Karpas-422 (cell line): Measurements from ENCODE around the gene BCAP29. TPM values are rescaled to one million over a fixed set of nuclear protein-coding genes. Genes with fewer than 3 reads are reported as not detected.

Experiments
- DNase-seq: peaks from one replicate; pipeline ENCODE4 v3.0.0-alpha.2; 2015
- H2AFZ ChIP-seq: fragments of 200-600 bp; sonication (generic); 2 replicates; pipeline ENCODE4 v1.6.1; 2014; ENCODE audit warnings: antibody characterized with exemption, low read length, mixed read lengths
- H3K27ac ChIP-seq: fragments of 200-600 bp; sonication (generic); 2 replicates; pipeline ENCODE4 v1.5.1; 2014; ENCODE audit warnings: mild to moderate bottlenecking, low read length, moderate library complexity
- H3K27me3 ChIP-seq: fragments of 200-600 bp; sonication (generic); 2 replicates; pipeline ENCODE4 v1.6.1; 2014; ENCODE audit warnings: low read length, mixed read lengths
- H3K36me3 ChIP-seq: fragments of 200-600 bp; sonication (generic); 2 replicates; pipeline ENCODE4 v1.6.1; 2014; ENCODE audit warnings: low read length, mixed read lengths; ENCODE audit not compliant: insufficient read depth
- H3K4me1 ChIP-seq: fragments of 200-600 bp; sonication (generic); 2 replicates; pipeline ENCODE4 v1.6.1; 2014; ENCODE audit warnings: mild to moderate bottlenecking, low read length, mixed read lengths
- H3K4me2 ChIP-seq: fragments of 200-600 bp; sonication (generic); 2 replicates; pipeline ENCODE4 v1.6.1; 2014; ENCODE audit warnings: low read length, low read depth, mild to moderate bottlenecking; ENCODE audit not compliant: poor library complexity, severe bottlenecking
- H3K4me3 ChIP-seq: fragments of 200-600 bp; sonication (generic); 2 replicates; pipeline ENCODE4 v1.5.1; 2014; ENCODE audit warnings: mild to moderate bottlenecking, antibody characterized with exemption, low read length, mixed read lengths
- H3K79me2 ChIP-seq: fragments of 200-600 bp; sonication (generic); 2 replicates; pipeline ENCODE4 v1.6.1; 2014; ENCODE audit warnings: mild to moderate bottlenecking, low read length, mixed read lengths
- H3K9ac ChIP-seq: fragments of 200-600 bp; sonication (generic); 2 replicates; pipeline ENCODE4 v1.6.0; 2014; ENCODE audit warnings: low read length
- H3K9me2 ChIP-seq: fragments of 200-600 bp; sonication (generic), shearing (Covaris generic); replicated peaks from 2 replicates; pipeline ENCODE4 v1.6.0; 2014; ENCODE audit warnings: mild to moderate bottlenecking, low read length, moderate library complexity; ENCODE audit not compliant: insufficient read depth
- H3K9me3 ChIP-seq: fragments of 300-700, 200-600 bp; sonication (generic); 2 replicates; pipeline ENCODE4 v1.6.1; 2014; ENCODE audit warnings: low read length, mixed read lengths
- H4K20me1 ChIP-seq: fragments of 200-600 bp; sonication (generic); 2 replicates; pipeline ENCODE4 v1.6.1; 2014; ENCODE audit warnings: mild to moderate bottlenecking, antibody characterized with exemption, low read length, low read depth; ENCODE audit not compliant: insufficient read depth
- total RNA-seq: library from RNA; depleted of rRNA; stranded (reverse); fragments of >200 nt; shearing (Covaris generic); gene quantifications from 2 replicates; pipeline ENCODE4 v1.2.3, GENCODE V29; 2014; ENCODE audit warnings: low replicate concordance

Gene BCAP29
- total RNA-seq, 1 experiment from 2014 or later: 116 TPM

DNA sequence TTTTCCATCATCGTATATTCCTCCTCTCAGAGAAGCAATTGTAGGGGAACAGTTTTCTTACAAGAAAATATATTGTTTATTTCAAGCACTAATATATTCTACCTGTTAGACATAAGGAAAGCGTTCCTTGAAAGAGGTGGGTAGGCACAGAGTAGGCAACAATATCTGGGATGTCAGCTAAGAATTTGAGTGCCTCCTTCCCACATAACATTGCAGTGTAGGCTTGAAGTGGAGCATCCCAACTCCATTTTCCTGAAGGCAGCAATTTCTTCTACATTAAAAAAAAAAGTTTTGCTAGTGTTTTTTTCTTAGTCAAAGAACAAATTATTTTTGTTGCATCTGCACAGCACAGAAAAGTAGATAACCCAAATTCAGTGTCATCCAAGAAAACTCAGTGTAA lies 20.8 kb downstream of the BCAP29 start:
- Histone ChIP-seq H3K36me3 (peaks cover 30% of the 10 kb centered on the region), H3K4me1 (no peaks in the 10 kb centered on the region), H3K9me2 (no peaks in the 10 kb centered on the region), H3K9ac (no peak overlapping the region), H3K79me2 (no peaks in the 10 kb centered on the region), H4K20me1 (no peaks in the 10 kb centered on the region), H3K4me3 (no peak overlapping the region), H2AFZ (no peak overlapping the region), H3K4me2 (no peak overlapping the region), H3K9me3 (no peaks in the 10 kb centered on the region), H3K27me3 (no peaks in the 10 kb centered on the region), H3K27ac (no peak overlapping the region)
- DNase-seq: no peak

DNA sequence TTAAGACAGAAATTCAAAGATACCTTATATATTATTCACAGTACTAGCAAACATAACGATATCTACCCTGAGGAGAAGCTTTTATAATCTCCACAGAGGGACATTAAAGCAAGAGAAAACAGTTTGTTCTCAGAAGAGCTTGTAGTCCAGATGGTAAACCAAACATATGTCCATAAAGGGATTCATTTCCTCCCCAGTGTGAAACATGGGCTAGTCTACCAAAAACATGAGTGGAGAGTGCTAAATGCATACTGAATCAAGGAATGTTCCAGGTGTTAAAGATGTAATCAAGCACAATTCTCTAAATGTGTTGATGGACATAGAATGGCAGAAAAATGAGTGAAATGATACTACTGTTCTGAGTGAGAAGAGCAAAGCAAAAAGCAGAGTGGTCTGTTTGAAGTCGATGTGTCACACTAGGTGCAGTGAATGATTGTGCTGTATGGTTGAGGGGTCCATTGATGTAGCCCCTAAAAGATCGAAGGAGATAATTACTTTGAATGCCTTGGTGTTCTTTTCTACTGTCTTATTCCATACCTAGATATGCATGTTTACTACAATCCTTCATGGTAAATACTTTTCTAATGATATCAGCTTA lies 25.3 kb downstream of the BCAP29 start:
- Histone ChIP-seq H3K27me3 (no peaks in the 10 kb centered on the region), H3K27ac (no peak overlapping the region), H3K79me2 (peaks cover 3% of the 10 kb centered on the region; the same call in 1 of the 2 replicates), H3K9me3 (no peaks in the 10 kb centered on the region), H3K4me1 (no peaks in the 10 kb centered on the region), H3K4me2 (no peak overlapping the region), H3K9me2 (no peaks in the 10 kb centered on the region), H3K9ac (no peak overlapping the region), H2AFZ (no peak overlapping the region), H3K4me3 (no peak overlapping the region), H4K20me1 (no peaks in the 10 kb centered on the region), H3K36me3 (peaks cover 29% of the 10 kb centered on the region; the same call in 1 of the 2 replicates)
- DNase-seq: no peak

DNA sequence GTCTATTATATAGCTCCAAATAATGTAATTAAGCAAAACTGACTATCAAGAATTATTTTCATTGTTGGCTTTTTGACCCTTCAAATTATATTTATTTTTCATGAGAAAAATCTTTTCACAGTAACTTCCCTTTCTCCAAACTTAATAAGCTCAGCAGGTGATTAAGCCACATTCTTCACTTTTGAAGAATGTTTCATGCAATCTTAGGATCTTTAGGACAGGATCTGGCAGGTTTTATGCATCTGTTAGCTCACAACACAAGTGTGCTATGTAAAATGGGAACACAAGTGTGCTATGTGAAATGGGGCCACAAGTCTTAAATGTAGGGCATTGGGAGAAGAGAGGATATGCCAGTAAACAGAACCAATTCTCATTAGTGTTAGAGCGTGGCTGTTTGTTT lies 26.3 kb downstream of the BCAP29 start:
- no peak overlapping the region for H3K4me3 ChIP-seq
- H3K9me2 ChIP-seq: no peaks in the 10 kb centered on the region
- H4K20me1 ChIP-seq: no peaks in the 10 kb centered on the region
- H3K36me3 ChIP-seq: peaks cover 19% of the 10 kb centered on the region; the same call in 1 of the 2 replicates
- no peaks in the 10 kb centered on the region for H3K9me3 ChIP-seq
- peaks cover 3% of the 10 kb centered on the region; the same call in 1 of the 2 replicates for H3K79me2 ChIP-seq
- no peak overlapping the region for H3K4me2 ChIP-seq
- H3K9ac ChIP-seq: no peak overlapping the region
- H2AFZ ChIP-seq: no peak overlapping the region
- H3K4me1 ChIP-seq: no peaks in the 10 kb centered on the region
- DNase-seq: no peak
- no peaks in the 10 kb centered on the region for H3K27me3 ChIP-seq
- H3K27ac ChIP-seq: no peak overlapping the region

DNA sequence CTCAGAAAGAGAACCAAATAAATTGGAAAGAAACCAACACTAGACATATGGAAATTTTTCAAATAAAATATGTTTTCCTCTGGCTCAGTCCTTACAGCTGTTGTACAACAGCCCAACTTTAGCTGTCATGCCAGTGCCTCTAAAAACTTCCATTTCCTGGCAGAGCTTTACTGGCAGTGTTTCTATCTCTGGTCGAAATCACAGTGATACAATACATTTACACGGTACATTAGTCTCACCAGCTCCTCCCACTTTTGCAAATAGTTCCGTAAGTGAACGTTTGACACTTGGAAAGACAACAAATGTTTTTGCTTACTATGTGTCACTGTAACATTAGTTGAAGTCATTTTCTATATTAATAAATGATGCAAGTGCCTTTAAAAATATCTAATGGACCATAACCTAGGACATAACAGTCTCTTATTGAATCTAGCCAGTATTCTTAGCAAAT lies 29.8 kb downstream of the BCAP29 start:
- no peak for DNase-seq
- no peaks in the 10 kb centered on the region for H3K9me2 ChIP-seq
- no peaks in the 10 kb centered on the region for H4K20me1 ChIP-seq
- no peaks in the 10 kb centered on the region for H3K27me3 ChIP-seq
- no peak overlapping the region for H2AFZ ChIP-seq
- H3K27ac ChIP-seq: no peak overlapping the region
- H3K79me2 ChIP-seq: peaks cover 3% of the 10 kb centered on the region; the same call in 1 of the 2 replicates
- peaks cover 20% of the 10 kb centered on the region; the same call in 1 of the 2 replicates for H3K36me3 ChIP-seq
- H3K4me1 ChIP-seq: no peaks in the 10 kb centered on the region
- H3K4me3 ChIP-seq: no peak overlapping the region
- no peak overlapping the region for H3K4me2 ChIP-seq
- no peak overlapping the region for H3K9ac ChIP-seq
- no peaks in the 10 kb centered on the region for H3K9me3 ChIP-seq

DNA sequence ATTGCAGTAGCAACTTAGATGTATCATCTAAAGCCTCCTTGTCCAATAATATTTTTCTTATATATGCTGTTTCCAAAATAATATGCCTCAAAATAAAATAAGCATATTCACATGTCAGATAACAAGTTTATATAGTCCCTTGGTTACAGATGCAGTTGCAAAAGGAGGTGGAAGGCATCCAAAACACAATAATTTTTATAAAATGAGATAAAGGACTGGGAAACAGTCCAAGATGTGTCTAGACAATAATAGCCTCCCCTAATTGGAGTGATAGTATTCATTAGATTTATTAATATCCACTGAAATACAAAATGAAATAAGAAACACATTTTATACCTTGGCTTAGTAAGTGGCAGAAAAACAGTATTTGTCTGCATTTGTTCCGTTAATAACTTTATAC lies 30.3 kb downstream of the BCAP29 start:
- no peak overlapping the region for H2AFZ ChIP-seq
- H3K9me3 ChIP-seq: no peaks in the 10 kb centered on the region
- no peak overlapping the region for H3K4me3 ChIP-seq
- no peak overlapping the region for H3K27ac ChIP-seq
- no peaks in the 10 kb centered on the region for H3K27me3 ChIP-seq
- peaks cover 3% of the 10 kb centered on the region; the same call in 1 of the 2 replicates for H3K79me2 ChIP-seq
- H4K20me1 ChIP-seq: no peaks in the 10 kb centered on the region
- no peaks in the 10 kb centered on the region for H3K4me1 ChIP-seq
- no peaks in the 10 kb centered on the region for H3K9me2 ChIP-seq
- H3K9ac ChIP-seq: no peak overlapping the region
- DNase-seq: no peak
- H3K36me3 ChIP-seq: peaks cover 23% of the 10 kb centered on the region; the same call in 1 of the 2 replicates
- H3K4me2 ChIP-seq: no peak overlapping the region

DNA sequence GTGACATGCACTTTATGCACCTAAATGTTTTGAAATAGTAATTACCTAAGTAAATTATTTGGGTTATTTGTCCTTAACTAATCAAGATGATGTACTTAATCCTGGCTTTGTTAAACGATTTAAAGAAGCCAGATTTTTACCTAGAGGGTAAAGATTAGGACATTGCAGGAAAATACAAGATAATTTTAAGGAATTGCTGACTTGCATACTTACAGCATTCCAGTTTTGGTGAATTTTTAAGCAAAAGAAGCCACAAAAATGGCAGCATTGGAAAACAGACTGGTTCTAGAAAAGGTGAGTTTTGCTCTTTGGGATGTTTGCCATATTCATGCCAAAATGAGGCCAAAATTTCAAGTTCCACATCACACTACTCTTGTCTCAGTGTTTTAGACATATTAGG lies 33.4 kb downstream of the BCAP29 start:
- no peak for DNase-seq
- H3K4me2 ChIP-seq: no peak overlapping the region

DNA sequence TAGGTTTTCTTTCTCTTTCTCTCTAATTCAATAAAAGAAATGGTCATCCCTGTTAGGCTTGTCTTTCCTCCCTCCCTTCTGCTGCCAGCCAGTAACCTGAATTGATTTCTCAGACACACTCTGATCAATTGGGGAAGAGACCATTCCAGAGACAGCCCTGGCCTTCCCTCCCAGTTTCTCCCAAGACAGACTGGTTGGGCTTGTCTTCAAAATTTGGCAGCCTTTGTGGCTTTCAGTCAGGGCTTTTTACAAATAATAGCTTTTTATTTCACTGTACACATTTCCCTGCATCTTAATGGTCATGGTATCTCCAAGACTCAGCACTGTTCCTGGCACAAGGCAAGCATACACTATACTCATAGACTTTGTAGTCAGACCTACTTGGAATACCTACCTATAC lies 33.9 kb downstream of the BCAP29 start:
- Histone ChIP-seq H2AFZ (no peak overlapping the region), H4K20me1 (no peaks in the 10 kb centered on the region), H3K9me3 (no peaks in the 10 kb centered on the region), H3K36me3 (peaks cover 28% of the 10 kb centered on the region; the same call in 1 of the 2 replicates), H3K4me3 (no peak overlapping the region), H3K27me3 (no peaks in the 10 kb centered on the region), H3K9ac (no peak overlapping the region), H3K4me1 (no peaks in the 10 kb centered on the region), H3K79me2 (no peaks in the 10 kb centered on the region), H3K4me2 (no peak overlapping the region), H3K9me2 (no peaks in the 10 kb centered on the region), H3K27ac (no peak overlapping the region)
- DNase-seq: no peak

More for the DNA sequence above, 33.4 kb downstream of the BCAP29 start:
- no peaks in the 10 kb centered on the region for H3K9me2 ChIP-seq
- no peak overlapping the region for H3K9ac ChIP-seq
- H3K27ac ChIP-seq: no peak overlapping the region
- no peaks in the 10 kb centered on the region for H4K20me1 ChIP-seq
- no peak overlapping the region for H3K4me3 ChIP-seq
- H3K27me3 ChIP-seq: no peaks in the 10 kb centered on the region
- no peaks in the 10 kb centered on the region for H3K79me2 ChIP-seq
- no peaks in the 10 kb centered on the region for H3K9me3 ChIP-seq
- no peak overlapping the region for H2AFZ ChIP-seq
- H3K4me1 ChIP-seq: no peaks in the 10 kb centered on the region
- H3K36me3 ChIP-seq: peaks cover 30% of the 10 kb centered on the region; the same call in 1 of the 2 replicates

DNA sequence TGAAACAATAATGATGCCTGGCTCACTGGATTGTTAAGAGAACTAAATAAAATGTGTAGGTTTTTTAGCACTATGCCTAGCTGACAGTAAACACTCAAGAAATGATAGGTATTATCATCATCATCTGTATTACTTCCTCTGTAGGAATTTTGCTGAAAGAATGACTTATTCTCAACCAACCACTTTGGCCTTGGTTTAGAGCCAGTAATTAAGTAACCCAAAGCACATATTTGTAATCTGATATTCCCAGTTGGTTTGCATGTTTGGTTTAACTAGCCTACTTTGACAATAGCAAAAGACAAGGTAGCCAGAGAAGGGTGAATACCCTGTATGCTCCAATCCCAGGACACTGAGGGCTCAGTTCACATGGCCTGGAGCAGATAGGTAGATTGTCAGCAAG lies 34.4 kb downstream of the BCAP29 start:
- Histone ChIP-seq H3K27ac (no peak overlapping the region), H3K9me3 (no peaks in the 10 kb centered on the region), H3K27me3 (no peaks in the 10 kb centered on the region), H3K9me2 (no peaks in the 10 kb centered on the region), H2AFZ (no peak overlapping the region), H3K9ac (no peak overlapping the region), H3K4me3 (no peak overlapping the region), H3K79me2 (no peaks in the 10 kb centered on the region), H4K20me1 (no peaks in the 10 kb centered on the region), H3K4me1 (no peaks in the 10 kb centered on the region), H3K36me3 (peaks cover 24% of the 10 kb centered on the region; the same call in 1 of the 2 replicates), H3K4me2 (no peak overlapping the region)
- DNase-seq: no peak
